Pancreas (tissue), 10 donors: ENCODE measurements around the gene ZNRD2. TPM values are rescaled to one million over a fixed set of nuclear protein-coding genes. Genes with fewer than 3 reads are reported as not detected.
A peak's percentile ranks its signal among the peaks of the same experiment; 100 is the strongest.

Experiments
- ATAC-seq, 4 donors: fragments of 200-7000 bp; cut with Tn5 transposase; one replicate each; pipeline versions ENCODE4 v1.8.0 to v1.9.1; 2020; ENCODE audit warnings: mild to moderate bottlenecking in 4 of 4, moderate library complexity in 4 of 4
- DNase-seq, 6 donors: peaks; one replicate each; pipeline ENCODE4 v3.0.0-alpha.2; 2020
- FAIRE-seq: peaks from 2 replicates; lab custom pipeline; 2012; peaks lifted over from hg19 to GRCh38; lab: Jason Lieb, UNC
- H3K27ac ChIP-seq, 4 donors: fragments of 200-600 bp; sonication (generic); 1 replicate in 3 of 4; 2 replicates in 1 of 4; pipeline versions ENCODE4 v1.5.0 to v1.8.0; 2020
- H3K27me3 ChIP-seq, 4 donors: fragments of 200-600 bp; one replicate each; pipeline ENCODE4 v1.8.0; 2021
- H3K36me3 ChIP-seq, 3 donors: fragments of 200-600 bp; sonication (generic) in 1 of 3; one replicate each; pipeline versions ENCODE4 v1.5.0 to v1.8.0; 2020 to 2021
- H3K4me1 ChIP-seq, 3 donors: fragments of 200-600 bp; one replicate each; pipeline ENCODE4 v1.8.0; 2021
- H3K4me3 ChIP-seq, 4 donors: fragments of 200-600 bp; sonication (generic) in 2 of 4; one replicate each; pipeline versions ENCODE4 v1.5.0 to v1.8.0; 2020 to 2021
- H3K9me3 ChIP-seq, 4 donors: fragments of 200-600 bp; one replicate each; pipeline ENCODE4 v1.8.0; 2021
- WGBS, 2 donors: extraction: QIAGEN DNeasy Blood & Tissue Kit; methylation state at CpG; one replicate each; pipeline ENCODE4 v1.1.7; 2013; 5-methylcytosine and 5-hydroxymethylcytosine counted together
- intact Hi-C, 3 donors: fragments of 100-400 bp; cut with DNase I; formaldehyde crosslinking; loops; one replicate each; pipeline versions ENCODE4 v1.11.1 to v1.14.2; 2022
- polyA plus RNA-seq, 2 donors: library from polyadenylated mRNA; stranded (reverse); fragments of 200-250 nt; gene quantifications; one replicate each; pipeline ENCODE4 v1.2.3, GENCODE V29; 2013
- total RNA-seq, 6 donors: library from RNA; stranded (reverse); fragmentation: NEBNext Ultra II Directional in 4 of 6; extraction: Animal tissue kit (Norgen Biotek cat#: 25700) in 4 of 6; gene quantifications; one replicate each; pipeline versions ENCODE4 v1.2.1 to v1.2.4, GENCODE V29; 2021 to 2023
- TF ChIP-seq, protein P1 (sequence below), 4 donors: fragments of 200-600 bp; sonication (generic) in 3 of 4; IDR thresholded peaks; one replicate each; pipeline versions ENCODE4 v1.5.0 to v1.8.0; 2021; ENCODE audit warnings: antibody characterized with exemption in 4 of 4
- donor health status: healthy with polysubstance abuse.
- donor health status: DM: no; HTN: no; CAD: no; lungs with moderate emphysema.
- donor health status: DM: no; HTN: no; CAD: no.
- donor health status: control.
- donor health status: control.
- donor health status: Bipolar disorder and iron deficiency.
- donor health status: DM: yes; HTN: yes; CAD: no.
- donor health status: DM: no; HTN: no; CAD: no.
- donor health status: DM: no; HTN: no; CAD: no.
- donor health status: DM: yes; HTN: yes; CAD: no.

ZNRD2 gene
- total and polyA plus RNA-seq, 8 donors: 17.8 to 34.8 (median 22.6) TPM

DNA sequence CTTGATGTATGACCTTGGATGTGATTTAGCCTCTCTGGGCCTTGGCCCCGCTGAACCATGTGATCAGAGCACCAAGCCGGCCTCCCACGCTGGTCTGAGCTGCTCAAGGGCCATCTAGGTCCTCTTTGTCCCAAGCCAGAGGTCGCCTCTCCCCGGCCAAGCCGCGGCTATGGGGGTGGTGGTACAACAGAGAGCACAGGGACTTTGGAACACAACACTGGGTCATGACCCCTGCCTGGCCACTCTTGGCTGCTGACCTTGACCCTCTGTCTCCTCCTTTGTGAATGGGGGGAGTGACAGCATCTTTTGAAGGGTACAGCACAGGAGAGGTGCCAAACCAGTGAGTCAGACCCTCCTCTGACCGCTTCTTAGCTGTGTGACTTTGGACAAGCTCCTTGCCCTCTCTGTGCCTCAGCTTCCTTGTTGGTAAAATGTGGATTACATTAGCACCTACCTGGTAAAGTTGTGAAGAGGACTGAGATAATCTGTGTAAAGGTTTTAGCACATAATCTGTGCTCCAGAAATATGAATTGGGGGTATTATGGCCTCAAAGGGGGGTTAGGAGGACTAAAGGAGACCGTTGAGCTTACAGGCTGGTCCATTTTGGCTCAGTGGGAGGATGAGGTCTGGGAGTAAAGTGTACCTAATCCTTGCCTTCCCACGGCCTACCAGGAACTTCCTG, 40.7 kb upstream of the ZNRD2 start:
- intact Hi-C loops: loop anchor here in 2 of 3 donors (10.0 kb wide), 2 partner anchors 55 to 315 kb away; no protein-coding TSS in a partner anchor
- Histone ChIP-seq H3K36me3 (peaks cover 2 to 26% (median 9%) of the 10 kb centered on the region in 3 donors), H3K9me3 (no peaks in the 10 kb centered on the region), H3K4me3 (no peak overlapping the region), H3K27me3 (no peaks in the 10 kb centered on the region), H3K27ac (no peak overlapping the region), H3K4me1 (peaks cover 0 to 8% (median 5%) of the 10 kb centered on the region in 3 donors)
- ATAC-seq (no peak), FAIRE-seq (no peak), DNase-seq (peak in 1 of 6 donors; percentile 67)
- TF ChIP-seq, protein P1, sequence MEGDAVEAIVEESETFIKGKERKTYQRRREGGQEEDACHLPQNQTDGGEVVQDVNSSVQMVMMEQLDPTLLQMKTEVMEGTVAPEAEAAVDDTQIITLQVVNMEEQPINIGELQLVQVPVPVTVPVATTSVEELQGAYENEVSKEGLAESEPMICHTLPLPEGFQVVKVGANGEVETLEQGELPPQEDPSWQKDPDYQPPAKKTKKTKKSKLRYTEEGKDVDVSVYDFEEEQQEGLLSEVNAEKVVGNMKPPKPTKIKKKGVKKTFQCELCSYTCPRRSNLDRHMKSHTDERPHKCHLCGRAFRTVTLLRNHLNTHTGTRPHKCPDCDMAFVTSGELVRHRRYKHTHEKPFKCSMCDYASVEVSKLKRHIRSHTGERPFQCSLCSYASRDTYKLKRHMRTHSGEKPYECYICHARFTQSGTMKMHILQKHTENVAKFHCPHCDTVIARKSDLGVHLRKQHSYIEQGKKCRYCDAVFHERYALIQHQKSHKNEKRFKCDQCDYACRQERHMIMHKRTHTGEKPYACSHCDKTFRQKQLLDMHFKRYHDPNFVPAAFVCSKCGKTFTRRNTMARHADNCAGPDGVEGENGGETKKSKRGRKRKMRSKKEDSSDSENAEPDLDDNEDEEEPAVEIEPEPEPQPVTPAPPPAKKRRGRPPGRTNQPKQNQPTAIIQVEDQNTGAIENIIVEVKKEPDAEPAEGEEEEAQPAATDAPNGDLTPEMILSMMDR (IDR thresholded peaks at IDR 0.05): no peak
- 63 to 67% methylated on average over 10 of the region's 10 CpGs for WGBS, 2 donors

DNA sequence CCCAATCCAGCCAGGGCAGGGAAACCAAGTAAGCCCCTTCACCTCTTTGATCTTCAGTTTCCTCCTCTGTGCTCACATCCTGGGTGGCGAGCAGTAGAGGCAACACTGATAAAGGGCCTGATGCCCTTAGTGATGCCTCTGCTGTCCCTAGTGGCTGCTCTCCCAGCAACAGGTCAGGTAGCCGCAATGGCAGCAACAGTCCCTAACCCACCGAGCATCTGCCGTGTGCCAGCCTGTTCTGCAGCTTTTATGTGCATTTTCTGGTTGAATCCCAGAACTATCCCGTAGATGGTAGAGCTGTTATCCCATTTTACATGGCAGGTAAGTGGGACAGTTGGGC, 40.1 kb upstream of the ZNRD2 start:
- ATAC-seq (no peak), DNase-seq (no peak), FAIRE-seq (no peak)
- intact Hi-C loops: loop anchor here in 2 of 3 donors (10.0 kb wide), 2 partner anchors 55 to 315 kb away; no protein-coding TSS in a partner anchor
- Histone ChIP-seq H3K4me3 (no peak overlapping the region), H3K9me3 (no peaks in the 10 kb centered on the region), H3K4me1 (peaks cover 0 to 8% (median 5%) of the 10 kb centered on the region in 3 donors), H3K27me3 (no peaks in the 10 kb centered on the region), H3K27ac (no peak overlapping the region), H3K36me3 (peaks cover 2 to 26% (median 9%) of the 10 kb centered on the region in 3 donors)
- WGBS, 2 donors: 86 to 92% methylated on average over 5 of the region's 5 CpGs
- TF ChIP-seq, protein P1 (IDR thresholded peaks at IDR 0.05): no peak

DNA sequence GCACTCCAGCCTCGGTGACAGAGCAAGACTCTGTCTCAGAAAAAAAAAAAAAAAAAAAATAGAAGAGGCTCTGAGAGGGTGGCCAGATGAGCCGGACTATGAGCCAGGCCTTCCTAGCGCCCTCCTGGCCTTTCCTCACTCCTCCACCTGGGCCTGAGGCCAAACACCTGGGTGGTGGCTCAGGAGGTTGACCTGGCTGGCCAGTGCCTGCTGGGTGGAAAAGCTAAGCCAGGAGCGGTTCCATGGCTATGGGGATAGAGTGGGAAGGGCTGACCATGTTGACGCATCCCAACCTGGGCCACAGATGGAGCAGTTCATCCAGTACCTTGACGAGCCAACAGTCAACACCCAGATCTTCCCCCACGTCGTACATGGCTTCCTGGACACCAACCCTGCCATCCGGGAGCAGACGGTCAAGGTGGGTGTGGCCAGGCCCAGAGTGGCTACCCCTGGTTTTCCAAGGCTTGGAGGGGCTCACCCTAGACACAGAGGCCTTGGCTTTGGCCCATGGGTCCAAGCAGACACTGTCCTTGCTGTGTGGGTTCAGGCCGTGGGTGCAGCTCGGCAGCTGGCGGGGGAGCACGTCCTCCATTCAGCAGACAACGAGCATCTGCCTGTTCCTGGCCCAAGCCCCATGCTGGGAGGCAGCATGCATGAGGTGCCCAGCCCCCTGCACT, 37.8 kb upstream of the ZNRD2 start:
- intact Hi-C loops: loop anchor here in 2 of 3 donors (10.0 kb wide), 2 partner anchors 52 to 318 kb away; no protein-coding TSS in a partner anchor
- TF ChIP-seq, protein P1 (IDR thresholded peaks at IDR 0.05): no peak
- DNase-seq: peak in 1 of 6 donors; percentile 65
- peaks cover 2 to 26% (median 9%) of the 10 kb centered on the region in 3 donors for H3K36me3 ChIP-seq
- no peak for FAIRE-seq
- 84 to 89% methylated on average over 15 of the region's 15 CpGs for WGBS, 2 donors
- ATAC-seq: peak in 1 of 4 donors; percentile 19
- H3K9me3 ChIP-seq: no peaks in the 10 kb centered on the region
- H3K27ac ChIP-seq: no peak overlapping the region
- H3K4me3 ChIP-seq: no peak overlapping the region
- no peaks in the 10 kb centered on the region for H3K27me3 ChIP-seq
- no peaks in the 10 kb centered on the region for H3K4me1 ChIP-seq

DNA sequence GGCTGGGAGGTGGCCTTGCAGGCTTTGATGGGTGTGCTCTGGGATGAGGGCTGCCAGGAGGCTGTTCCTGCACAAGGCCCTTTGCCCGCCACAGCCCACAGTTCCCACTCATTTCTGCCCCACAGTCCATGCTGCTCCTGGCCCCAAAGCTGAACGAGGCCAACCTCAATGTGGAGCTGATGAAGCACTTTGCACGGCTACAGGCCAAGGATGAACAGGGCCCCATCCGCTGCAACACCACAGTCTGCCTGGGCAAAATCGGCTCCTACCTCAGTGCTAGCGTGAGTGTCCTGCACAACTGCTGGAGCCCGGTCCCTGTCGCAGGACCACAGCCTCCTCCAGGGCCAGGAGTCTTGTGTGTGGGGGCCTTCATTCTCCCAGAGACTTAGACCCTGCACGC, 35.2 kb upstream of the ZNRD2 start:
- no peak overlapping the region for H3K4me3 ChIP-seq
- DNase-seq (no peak), ATAC-seq (no peak), FAIRE-seq (no peak)
- H3K9me3 ChIP-seq: no peaks in the 10 kb centered on the region
- H3K4me1 ChIP-seq: peaks cover 0 to 5% (median 0%) of the 10 kb centered on the region in 3 donors
- TF ChIP-seq, protein P1 (IDR thresholded peaks at IDR 0.05): no peak
- H3K27me3 ChIP-seq: no peaks in the 10 kb centered on the region
- peaks cover 2 to 35% (median 9%) of the 10 kb centered on the region in 3 donors for H3K36me3 ChIP-seq
- H3K27ac ChIP-seq: no peak overlapping the region
- intact Hi-C loops: loop anchor here in 2 of 3 donors (10.0 kb wide), 2 partner anchors 50 to 320 kb away; no protein-coding TSS in a partner anchor
- WGBS, 2 donors: 80 to 90% methylated on average over 9 of the region's 9 CpGs
